ENCODE data around the gene KCNQ5.
"Not testable (repeated sequence)": the region's sequence is repeated elsewhere in the genome, so short reads cannot be mapped to it uniquely, and the experiment has no call there.

Gene KCNQ5

GRCh38 chr6:72972579-72972978 is 350.7 kb downstream of the KCNQ5 start:
- no peak for FAIRE-seq

GRCh38 chr6:72974276-72974675 is 352.4 kb downstream of the KCNQ5 start:
- TF ChIP-seq CTCF (IDR thresholded peaks at IDR 0.05; ENCODE audit: insufficient read depth, missing control alignments) = no peak
- FAIRE-seq (no peak), DNase-seq (ENCODE audit: insufficient read length, low spot score) (no peak)

More at GRCh38 chr6:72972579-72972978, 350.7 kb downstream of the KCNQ5 start:
- no peak for DNase-seq (ENCODE audit: insufficient read length, low spot score)
- TF ChIP-seq CTCF (IDR thresholded peaks at IDR 0.05; ENCODE audit: insufficient read depth, missing control alignments) = no peak

- DNase-seq (ENCODE audit: insufficient read length, low spot score) = no peak
- FAIRE-seq = no peak
Measured at GRCh38 chr6:72975352-72975752, 353.5 kb downstream of the KCNQ5 start.

GRCh38 chr6:72976484-72976883 is 354.6 kb downstream of the KCNQ5 start:
- DNase-seq (ENCODE audit: insufficient read length, low spot score) (no peak), FAIRE-seq (no peak)
- TF ChIP-seq CTCF (IDR thresholded peaks at IDR 0.05; ENCODE audit: insufficient read depth, missing control alignments) = no peak

More at GRCh38 chr6:72975352-72975752, 353.5 kb downstream of the KCNQ5 start:
- TF ChIP-seq CTCF (IDR thresholded peaks at IDR 0.05; ENCODE audit: insufficient read depth, missing control alignments) = no peak

GRCh38 chr6:72977114-72977513 is 355.2 kb downstream of the KCNQ5 start:
- DNase-seq (ENCODE audit: insufficient read length, low spot score) (no peak), FAIRE-seq (no peak)

GRCh38 chr6:72978808-72979207 is 356.9 kb downstream of the KCNQ5 start:
- not testable (repeated sequence) for DNase-seq (ENCODE audit: insufficient read length, low spot score); FAIRE-seq

More at GRCh38 chr6:72977114-72977513, 355.2 kb downstream of the KCNQ5 start:
- TF ChIP-seq CTCF (IDR thresholded peaks at IDR 0.05; ENCODE audit: insufficient read depth, missing control alignments) = no peak

- not testable (repeated sequence) for FAIRE-seq; DNase-seq (ENCODE audit: insufficient read length, low spot score)
Measured at GRCh38 chr6:72984189-72984831, 362.4 kb downstream of the KCNQ5 start.

GRCh38 chr6:72984981-72985665 is 363.3 kb downstream of the KCNQ5 start:
- no peak for TF ChIP-seq CTCF (IDR thresholded peaks at IDR 0.05; ENCODE audit: insufficient read depth, missing control alignments)
- FAIRE-seq (no peak), DNase-seq (ENCODE audit: insufficient read length, low spot score) (no peak)

Data from D721Med (cell line).